Sigmoid colon (tissue), 7 donors: ENCODE data around the gene PPOX. TPM values are rescaled to one million over a fixed set of nuclear protein-coding genes. Genes with fewer than 3 reads are reported as not detected.

Source experiments
- DNase-seq: peaks from one replicate; pipeline ENCODE4 v3.0.0-alpha.2; 2019
- H3K27ac ChIP-seq, 4 donors: fragments of 200-600 bp; sonication (generic); one replicate each; pipeline ENCODE4 v1.5.1; 2016 to 2019; ENCODE audit warnings: mild to moderate bottlenecking in 1 of 4
- H3K27me3 ChIP-seq, 3 donors: fragments of 200-600 bp; sonication (generic); one replicate each; pipeline ENCODE4 v1.5.1; 2019; ENCODE audit warnings: mild to moderate bottlenecking in 1 of 3
- H3K36me3 ChIP-seq, 4 donors: fragments of 200-600 bp; sonication (generic); one replicate each; pipeline ENCODE4 v1.5.1; 2016 to 2019
- H3K4me1 ChIP-seq, 4 donors: fragments of 200-600 bp; sonication (generic); one replicate each; pipeline ENCODE4 v1.5.1; 2017 to 2019
- H3K4me3 ChIP-seq, 4 donors: fragments of 200-600 bp; sonication (generic); one replicate each; pipeline ENCODE4 v1.5.1; 2017 to 2019; ENCODE audit warnings: mild to moderate bottlenecking in 2 of 4, moderate library complexity in 1 of 4
- H3K9me3 ChIP-seq, 4 donors: fragments of 200-600 bp in 3 of 4; sonication (generic) in 3 of 4; one replicate each; pipeline versions ENCODE4 v1.5.1 to v1.6.1; 2013 to 2019
- EP300 ChIP-seq, 4 donors: sonication (generic); formaldehyde crosslinking; IDR thresholded peaks; one replicate each; pipeline ENCODE4 v1.6.1; 2017; ENCODE audit warnings: antibody characterized with exemption in 4 of 4
- POLR2A ChIP-seq, 2 donors: fragments of 450-650 bp; IDR thresholded peaks; one replicate each; pipeline ENCODE4 v1.6.1; 2016; ENCODE audit warnings: antibody characterized with exemption in 2 of 2, mild to moderate bottlenecking in 2 of 2, moderate library complexity in 2 of 2
- POLR2AphosphoS5 ChIP-seq, 4 donors: sonication (generic); formaldehyde crosslinking; IDR thresholded peaks; one replicate each; pipeline ENCODE4 v1.6.1; 2017; ENCODE audit warnings: antibody characterized with exemption in 4 of 4
- WGBS, 2 donors: extraction: QIAGEN DNeasy Blood & Tissue Kit; methylation state at CpG; one replicate each; pipeline ENCODE4 v1.1.7; 2013; 5-methylcytosine and 5-hydroxymethylcytosine counted together
- intact Hi-C: fragments of 100-400 bp; cut with DNase I; formaldehyde crosslinking; loops from one replicate; pipeline ENCODE4 v1.15.1; 2023
- polyA plus RNA-seq, 3 donors: library from polyadenylated mRNA; stranded (reverse); fragments of 200-250 nt; gene quantifications; one replicate each; pipeline ENCODE4 v1.2.3, GENCODE V29; 2013
- total RNA-seq, 4 donors: library from RNA; depleted of rRNA; stranded (reverse); fragments of >200 nt; gene quantifications; one replicate each; pipeline ENCODE4 v1.1.0, GENCODE V29; 2016
- TF ChIP-seq, protein P1 (sequence below), 4 experiments: fragments of 450-650 bp in 3 of 4; fragments of 200-600 bp in 1 of 4; IDR thresholded peaks; one replicate each; pipeline ENCODE4 v1.5.1; 2016 to 2019; ENCODE audit warnings: antibody characterized with exemption in 4 of 4, mild to moderate bottlenecking in 3 of 4, moderate library complexity in 2 of 4
- donor health status: healthy with polysubstance abuse.
- donor health status: Bipolar disorder and iron deficiency.
- donor health status: healthy.

PPOX gene
- total and polyA plus RNA-seq, 7 donors = 7.4 to 30.9 (median 17.7) TPM

DNA sequence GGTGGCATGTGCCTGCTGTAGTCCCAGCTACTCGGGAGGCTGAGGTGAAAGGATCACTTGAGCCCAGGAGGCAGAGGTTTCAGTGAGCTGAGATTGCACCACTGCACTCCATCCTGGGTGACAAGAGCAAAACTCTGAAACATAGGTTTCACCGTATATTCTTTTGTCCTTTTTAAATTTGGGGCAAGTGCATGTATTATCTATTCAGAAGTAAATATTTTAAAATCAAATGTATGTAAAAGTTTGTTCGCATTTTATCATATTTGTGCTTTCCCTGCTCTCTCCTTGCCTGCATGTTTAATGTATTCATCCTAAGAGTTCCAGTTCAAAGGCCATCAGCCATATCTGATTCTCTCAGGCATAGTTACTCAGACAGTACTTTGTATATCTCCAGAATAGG, 20.4 kb upstream of the PPOX start:
- H3K27me3 ChIP-seq = no peaks in the 10 kb centered on the region
- no peaks in the 10 kb centered on the region for H3K9me3 ChIP-seq
- intact Hi-C loops = no loop called here
- TF ChIP-seq EP300 (IDR thresholded peaks at IDR 0.05) (no peak), POLR2A (IDR thresholded peaks at IDR 0.05) (no peak), POLR2AphosphoS5 (IDR thresholded peaks at IDR 0.05) (no peak)
- TF ChIP-seq, protein P1, sequence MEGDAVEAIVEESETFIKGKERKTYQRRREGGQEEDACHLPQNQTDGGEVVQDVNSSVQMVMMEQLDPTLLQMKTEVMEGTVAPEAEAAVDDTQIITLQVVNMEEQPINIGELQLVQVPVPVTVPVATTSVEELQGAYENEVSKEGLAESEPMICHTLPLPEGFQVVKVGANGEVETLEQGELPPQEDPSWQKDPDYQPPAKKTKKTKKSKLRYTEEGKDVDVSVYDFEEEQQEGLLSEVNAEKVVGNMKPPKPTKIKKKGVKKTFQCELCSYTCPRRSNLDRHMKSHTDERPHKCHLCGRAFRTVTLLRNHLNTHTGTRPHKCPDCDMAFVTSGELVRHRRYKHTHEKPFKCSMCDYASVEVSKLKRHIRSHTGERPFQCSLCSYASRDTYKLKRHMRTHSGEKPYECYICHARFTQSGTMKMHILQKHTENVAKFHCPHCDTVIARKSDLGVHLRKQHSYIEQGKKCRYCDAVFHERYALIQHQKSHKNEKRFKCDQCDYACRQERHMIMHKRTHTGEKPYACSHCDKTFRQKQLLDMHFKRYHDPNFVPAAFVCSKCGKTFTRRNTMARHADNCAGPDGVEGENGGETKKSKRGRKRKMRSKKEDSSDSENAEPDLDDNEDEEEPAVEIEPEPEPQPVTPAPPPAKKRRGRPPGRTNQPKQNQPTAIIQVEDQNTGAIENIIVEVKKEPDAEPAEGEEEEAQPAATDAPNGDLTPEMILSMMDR (IDR thresholded peaks at IDR 0.05) = no peak
- DNase-seq = no peak
- no peaks in the 10 kb centered on the region for H3K4me1 ChIP-seq
- no peak overlapping the region for H3K27ac ChIP-seq
- 80 to 90% methylated on average over 3 of the region's 3 CpGs for WGBS, 2 donors
- H3K4me3 ChIP-seq = no peak overlapping the region
- no peaks in the 10 kb centered on the region for H3K36me3 ChIP-seq

DNA sequence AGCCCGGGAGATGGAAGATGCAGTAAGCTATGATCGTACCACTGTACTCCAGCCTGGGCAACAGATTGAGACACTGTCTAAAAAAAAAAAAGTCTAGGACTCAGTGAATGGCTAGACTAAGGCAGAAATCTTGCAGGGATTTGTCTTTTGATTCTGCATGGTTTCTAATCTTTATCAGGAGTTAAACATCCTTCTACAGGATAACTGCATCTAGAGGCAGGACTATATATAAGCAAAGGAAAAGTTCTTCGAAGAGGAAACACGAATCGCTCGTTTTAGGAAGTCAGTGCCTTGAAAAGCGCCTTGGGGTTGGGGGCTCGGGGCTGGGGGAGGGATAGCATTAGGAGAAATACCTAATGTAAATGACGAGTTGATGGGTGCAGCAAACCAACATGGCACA, 13.1 kb upstream of the PPOX start:
- Histone ChIP-seq H3K4me1 (peaks cover 0 to 14% (median 11%) of the 10 kb centered on the region in 4 donors), H3K36me3 (peaks cover 0 to 15% (median 0%) of the 10 kb centered on the region in 4 donors), H3K27me3 (no peaks in the 10 kb centered on the region), H3K27ac (peak overlapping the region; percentile 83 to 93 (median 90)), H3K4me3 (peak overlapping the region; percentile 58 to 77 (median 76)), H3K9me3 (no peaks in the 10 kb centered on the region)
- intact Hi-C loops = no loop called here
- TF ChIP-seq EP300 (IDR thresholded peaks at IDR 0.05) = no peak
- TF ChIP-seq POLR2A (IDR thresholded peaks at IDR 0.05) = no peak
- TF ChIP-seq, protein P1 (IDR thresholded peaks at IDR 0.05) = no peak
- TF ChIP-seq POLR2AphosphoS5 (IDR thresholded peaks at IDR 0.05) = no peak
- 20 to 24% methylated on average over 9 of the region's 9 CpGs for WGBS, 2 donors
- no peak for DNase-seq

DNA sequence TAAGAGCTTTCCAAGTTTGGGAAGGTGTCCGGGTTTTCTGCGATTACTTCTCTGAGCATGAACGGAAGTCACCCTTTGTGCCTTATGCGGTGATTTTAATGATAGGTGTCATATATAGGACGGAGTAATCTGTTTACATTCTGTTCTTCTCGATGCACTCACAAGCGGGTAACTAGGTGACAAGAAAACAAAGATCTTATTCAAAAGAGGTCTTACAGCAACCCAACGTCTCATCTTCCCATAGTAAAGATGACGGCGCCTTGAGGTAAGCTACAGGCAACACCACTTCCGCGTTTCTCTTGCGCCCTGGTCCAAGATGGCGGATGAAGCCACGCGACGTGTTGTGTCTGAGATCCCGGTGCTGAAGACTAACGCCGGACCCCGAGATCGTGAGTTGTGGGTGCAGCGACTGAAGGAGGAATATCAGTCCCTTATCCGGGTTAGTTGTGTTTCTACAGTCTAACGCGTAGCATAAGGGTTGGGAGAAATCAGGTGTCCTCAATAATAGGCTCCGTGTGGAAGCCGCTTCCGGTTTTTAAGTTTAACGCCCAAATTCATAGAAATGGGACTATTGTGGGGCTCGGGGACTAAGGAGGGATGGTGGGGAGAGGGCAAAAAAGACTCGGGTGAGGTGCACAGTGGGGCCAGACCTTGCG, 12.4 kb upstream of the PPOX start, which contains the start of gene UFC1:
TSS of gene UFC1 (plus strand) at position 297 of the 656 bp plus-strand sequence. CDS start at position 317, 20 bp downstream.
- peak; percentile 88 for DNase-seq
- TF ChIP-seq POLR2A (IDR thresholded peaks at IDR 0.05) = no peak
- TF ChIP-seq EP300 (IDR thresholded peaks at IDR 0.05) = no peak
- peak; percentile 25 to 61 (median 46) for TF ChIP-seq POLR2AphosphoS5 (IDR thresholded peaks at IDR 0.05)
- TF ChIP-seq, protein P1 (IDR thresholded peaks at IDR 0.05) = no peak
- Histone ChIP-seq H3K27me3 (no peaks in the 10 kb centered on the region), H3K27ac (peak within 1 kb of the TSS; percentile 83 to 93 (median 90)), H3K4me1 (peaks cover 0 to 18% (median 14%) of the 10 kb centered on the region in 4 donors), H3K4me3 (peak within 1 kb of the TSS; percentile 58 to 77 (median 76)), H3K36me3 (peaks cover 0 to 18% (median 0%) of the 10 kb centered on the region in 4 donors), H3K9me3 (no peaks in the 10 kb centered on the region)
- WGBS, 2 donors = 0 to 1% methylated on average over 33 of the region's 33 CpGs
- intact Hi-C loops = no loop called here

DNA sequence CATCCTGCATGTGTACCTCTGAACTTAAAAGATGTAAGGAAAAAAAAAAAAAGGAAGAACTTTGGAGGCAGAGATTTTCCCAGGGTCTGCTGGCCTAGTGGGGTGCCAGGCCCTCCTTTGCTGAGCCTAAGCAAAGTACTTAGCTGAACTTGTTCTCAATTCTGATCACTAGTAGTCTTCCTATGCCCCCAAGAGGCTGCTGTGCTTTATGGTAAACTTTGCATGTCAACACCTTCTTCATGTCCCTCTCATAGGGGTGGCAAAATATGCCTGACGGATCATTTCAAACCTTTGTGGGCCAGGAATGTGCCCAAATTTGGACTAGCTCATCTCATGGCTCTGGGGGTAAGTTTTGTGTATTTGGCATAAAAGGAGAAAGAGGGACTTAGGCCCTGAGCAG, 8.4 kb upstream of the PPOX start:
- Histone ChIP-seq H3K9me3 (no peaks in the 10 kb centered on the region), H3K4me1 (peaks cover 0 to 44% (median 41%) of the 10 kb centered on the region in 4 donors), H3K27me3 (no peaks in the 10 kb centered on the region), H3K4me3 (no peak overlapping the region), H3K27ac (no peak overlapping the region), H3K36me3 (peaks cover 0 to 36% (median 5%) of the 10 kb centered on the region in 4 donors)
- no peak for TF ChIP-seq POLR2A (IDR thresholded peaks at IDR 0.05)
- TF ChIP-seq EP300 (IDR thresholded peaks at IDR 0.05) = no peak
- TF ChIP-seq POLR2AphosphoS5 (IDR thresholded peaks at IDR 0.05) = no peak
- TF ChIP-seq, protein P1 (IDR thresholded peaks at IDR 0.05) = no peak
- DNase-seq = no peak
- intact Hi-C loops = loop anchor here (2.0 to 5.0 kb wide), 2 partner anchors 25 to 41 kb away; partner anchors contain the start of genes DEDD, NIT1 and PFDN2
- WGBS, 2 donors = 92 to 93% methylated on average over 1 of the region's 1 CpG
